CD4-positive, alpha-beta T cell treated with Interleukin-21 for 1 hour (primary cell): ENCODE results near the gene KRTAP12-4.
"Not testable (repeated sequence)": the region's sequence is repeated elsewhere in the genome, so short reads cannot be mapped to it uniquely, and the experiment has no call there.

Source experiments
- DNase-seq: peaks from one replicate; pipeline ENCODE4 v3.0.0-alpha.2; 2020

Gene KRTAP12-4

DNA sequence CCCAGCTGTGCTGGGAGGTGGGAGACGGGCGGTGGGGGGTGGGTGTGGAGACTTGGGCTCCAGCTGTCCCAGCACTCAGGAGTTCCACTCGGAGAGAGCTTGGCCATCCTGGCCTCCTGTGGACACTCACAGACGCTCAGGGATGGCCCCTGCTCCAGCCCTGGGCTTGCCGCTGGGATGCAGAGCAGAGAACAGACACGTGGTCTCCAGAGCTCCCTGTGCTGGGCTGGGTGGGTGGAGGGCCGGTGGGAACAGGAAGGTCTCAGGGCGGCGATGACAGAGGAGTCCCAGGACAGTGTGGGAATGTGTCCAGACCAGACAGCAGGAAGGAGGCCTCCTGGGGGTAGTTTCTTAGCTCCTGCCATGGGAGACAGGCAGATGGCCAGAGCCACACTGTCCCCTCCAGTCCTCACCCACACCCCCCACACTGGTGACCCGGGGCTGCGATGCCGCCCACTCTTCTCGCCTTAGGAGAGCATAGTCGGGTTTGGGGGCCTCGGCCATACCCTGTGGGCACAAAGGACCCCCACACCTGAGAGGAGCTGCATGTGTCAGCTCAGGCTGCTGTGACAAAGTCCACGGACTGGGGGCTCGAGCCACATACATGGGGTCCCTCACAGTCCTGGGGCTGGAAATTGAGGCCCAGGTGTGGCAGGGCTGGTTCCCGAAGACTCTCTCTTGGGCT, 25.6 kb downstream of the KRTAP12-4 start:
- no peak for DNase-seq

DNA sequence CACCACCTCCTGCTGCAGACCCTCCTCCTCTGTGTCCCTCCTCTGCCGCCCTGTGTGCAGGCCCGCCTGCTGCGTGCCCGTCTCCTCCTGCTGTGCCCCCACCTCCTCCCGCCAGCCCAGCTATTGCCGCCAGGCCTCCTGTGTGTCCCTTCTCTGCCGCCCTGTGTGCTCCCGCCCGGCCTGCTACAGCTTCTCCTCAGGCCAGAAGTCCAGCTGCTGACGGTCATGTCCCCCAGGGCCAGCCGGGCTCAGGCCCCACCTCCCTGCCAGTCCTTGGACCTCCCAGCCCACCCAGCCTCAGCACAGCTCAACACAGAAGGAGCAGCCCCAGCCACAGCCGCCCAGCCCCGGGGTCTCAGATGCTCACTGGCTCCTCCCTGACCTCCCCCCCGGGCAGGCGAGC, 26.6 kb downstream of the KRTAP12-4 start:
- DNase-seq: not testable (repeated sequence)

DNA sequence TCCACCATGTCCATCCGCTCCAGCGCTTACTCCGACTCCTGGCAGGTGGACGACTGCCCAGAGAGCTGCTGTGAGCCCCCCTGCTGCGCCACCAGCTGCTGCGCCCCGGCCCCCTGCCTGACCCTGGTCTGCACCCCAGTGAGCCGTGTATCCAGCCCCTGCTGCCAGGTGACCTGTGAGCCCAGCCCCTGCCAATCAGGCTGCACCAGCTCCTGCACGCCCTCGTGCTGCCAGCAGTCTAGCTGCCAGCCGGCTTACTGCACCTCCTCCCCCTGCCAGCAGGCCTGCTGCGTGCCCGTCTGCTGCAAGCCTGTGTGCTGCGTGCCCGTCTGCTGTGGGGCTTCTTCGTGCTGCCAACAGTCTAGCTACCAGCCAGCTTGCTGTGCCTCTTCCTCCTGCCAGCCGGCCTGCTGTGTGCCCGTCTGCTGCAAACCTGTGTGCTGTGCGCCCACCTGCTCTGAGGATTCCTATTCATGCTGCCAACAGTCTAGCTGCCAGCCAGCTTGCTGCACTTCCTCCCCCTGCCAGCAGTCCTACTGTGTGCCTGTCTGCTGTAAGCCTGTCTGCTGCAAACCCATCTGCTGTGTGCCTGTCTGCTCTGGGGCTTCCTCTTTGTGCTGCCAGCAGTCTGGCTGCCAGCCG, 27.2 kb downstream of the KRTAP12-4 start:
- not testable (repeated sequence) for DNase-seq

DNA sequence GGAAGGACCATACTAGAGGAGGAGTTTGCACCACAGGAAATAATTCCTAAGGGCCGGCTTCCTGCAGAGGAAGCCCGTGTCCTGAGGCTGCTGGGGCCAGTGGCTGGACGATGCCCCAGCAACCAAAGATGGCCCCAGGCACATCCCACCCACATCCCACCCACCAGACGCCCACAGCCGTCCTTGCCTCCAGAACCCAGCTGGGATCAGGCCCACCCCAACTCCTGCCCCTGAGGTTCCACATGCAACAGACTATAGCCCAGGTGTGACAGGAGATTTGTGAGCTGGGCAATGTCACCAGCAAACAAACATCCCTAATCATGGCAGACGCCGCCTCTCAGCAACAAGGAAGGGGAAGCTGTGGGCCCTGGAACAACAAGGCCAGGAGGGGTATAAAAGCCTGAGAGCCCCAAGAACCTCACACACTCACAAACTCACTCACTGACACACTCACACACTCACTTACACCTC, 27.8 kb downstream of the KRTAP12-4 start, which contains the start of gene KRTAP10-9:
Gene KRTAP10-9, plus strand, starts transcription at position 421 of the 471 bp plus-strand sequence. CDS start 79 bp downstream, outside the sequence.
- no peak for DNase-seq

DNA sequence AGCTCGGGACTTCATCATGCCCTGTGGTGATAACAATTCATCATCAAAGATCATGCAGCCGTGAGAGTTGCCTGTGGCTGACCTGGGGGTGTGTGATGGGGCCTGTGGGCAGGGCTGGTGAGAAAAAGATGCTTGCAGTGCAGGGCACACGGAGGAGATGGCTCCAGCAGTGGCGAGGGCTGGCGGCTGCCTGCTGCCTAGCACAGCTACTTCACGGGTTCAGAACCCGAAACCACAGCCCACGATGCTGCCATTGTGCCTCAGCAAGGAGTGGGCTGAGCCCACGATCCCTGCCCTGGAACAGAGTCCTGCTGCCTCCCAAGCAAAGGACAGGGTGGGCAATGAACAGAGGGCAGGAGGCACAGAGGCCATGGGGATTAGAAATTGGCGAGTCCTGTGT, 28.2 kb downstream of the KRTAP12-4 start:
- peak; percentile 42 for DNase-seq

DNA sequence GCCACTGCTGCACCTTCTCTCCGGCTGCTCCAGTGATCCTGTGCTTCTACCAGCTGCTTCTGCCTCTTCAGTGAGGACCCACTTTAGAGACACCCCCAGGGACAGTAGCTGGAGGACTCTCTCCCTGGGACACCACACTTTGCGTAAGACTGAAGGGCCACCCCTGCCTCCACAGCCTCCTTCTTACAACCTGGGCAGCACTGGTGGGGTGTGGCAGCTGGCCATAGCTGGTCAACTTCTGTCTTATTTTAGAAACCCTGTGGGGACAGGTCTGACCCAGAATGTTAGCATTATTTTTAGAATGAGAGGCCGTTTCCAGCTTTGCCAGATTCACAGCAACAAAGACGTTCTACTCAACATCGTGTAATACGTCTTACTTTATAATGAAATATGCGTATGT, 28.7 kb downstream of the KRTAP12-4 start:
- no peak for DNase-seq

DNA sequence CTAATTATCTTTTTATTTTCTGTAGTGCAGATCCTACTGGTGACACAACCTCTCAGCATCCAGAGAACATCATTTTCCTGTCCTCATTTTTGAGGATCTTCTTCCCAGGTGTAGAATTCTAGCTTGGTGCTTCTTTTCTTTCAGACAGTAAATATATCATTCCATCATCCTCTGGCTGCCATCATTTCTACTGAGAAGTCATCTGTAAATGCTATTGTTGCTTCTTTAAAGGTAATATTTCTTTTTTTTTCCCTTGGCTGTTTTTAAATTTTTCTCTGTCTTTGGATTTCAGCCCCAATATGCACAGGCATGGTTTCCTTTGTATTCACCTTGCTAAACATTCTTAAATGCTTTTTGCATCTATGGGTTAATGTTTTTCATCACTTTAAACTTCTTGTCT, 30.9 kb downstream of the KRTAP12-4 start:
- no peak for DNase-seq

DNA sequence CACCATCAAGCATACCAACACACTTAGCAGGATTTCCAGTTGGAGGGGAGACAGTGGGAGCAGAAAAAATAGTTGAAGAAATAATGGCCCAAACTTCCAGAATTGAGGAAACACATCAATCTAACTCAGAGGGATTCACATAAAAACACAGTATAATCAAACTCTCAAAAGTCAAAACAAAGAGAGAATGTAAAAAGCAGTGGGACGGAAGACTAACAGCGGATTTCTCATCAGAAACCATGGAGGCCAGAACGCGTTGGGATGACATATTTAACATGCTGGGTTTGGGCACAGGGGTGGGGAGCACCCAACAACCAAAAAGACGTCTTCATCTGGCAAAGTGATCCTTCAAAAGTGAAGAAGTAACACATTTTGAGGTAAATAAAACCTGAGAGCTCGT, 34.6 kb downstream of the KRTAP12-4 start:
- no peak for DNase-seq

DNA sequence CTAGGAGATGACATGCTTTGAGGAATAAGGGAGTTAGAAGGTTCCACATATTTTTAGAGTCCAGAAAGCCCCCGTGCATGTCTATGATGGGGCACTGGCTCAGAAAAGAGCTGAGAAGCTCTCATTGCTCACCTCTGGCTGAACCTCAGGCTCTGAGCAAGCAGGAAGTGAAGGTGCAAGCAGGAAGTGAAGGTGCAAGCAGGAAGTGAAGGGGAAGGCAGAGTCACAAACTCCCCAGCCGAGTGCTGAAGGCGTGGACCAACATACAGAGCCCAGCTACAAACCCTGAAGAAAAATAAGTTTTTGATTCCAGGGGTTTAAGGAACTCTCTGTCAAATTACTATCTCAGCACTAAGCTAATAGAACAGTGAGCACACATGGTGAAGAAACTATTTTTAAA, 35.5 kb downstream of the KRTAP12-4 start:
- DNase-seq: peak; percentile 76

DNA sequence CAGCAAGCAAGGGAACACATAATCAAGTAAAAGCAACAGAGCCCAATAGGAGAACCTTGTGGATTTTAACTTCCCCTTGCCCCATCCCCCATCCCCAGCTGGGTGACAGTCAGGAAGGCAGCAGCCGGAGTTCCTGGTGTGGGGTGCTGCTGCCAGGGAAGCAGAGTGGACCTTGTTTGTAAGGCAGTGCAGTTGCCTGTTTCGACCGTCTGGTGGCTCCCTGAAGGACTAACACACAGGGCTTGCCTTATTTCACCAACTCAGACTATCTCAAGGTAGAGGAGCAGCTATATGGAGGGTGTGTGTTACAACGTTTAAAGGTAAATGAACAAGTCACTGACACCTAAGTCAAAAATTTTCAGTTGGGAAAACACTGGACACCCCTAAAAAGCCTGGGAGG, 36.0 kb downstream of the KRTAP12-4 start:
- peak; percentile 4 for DNase-seq

DNA sequence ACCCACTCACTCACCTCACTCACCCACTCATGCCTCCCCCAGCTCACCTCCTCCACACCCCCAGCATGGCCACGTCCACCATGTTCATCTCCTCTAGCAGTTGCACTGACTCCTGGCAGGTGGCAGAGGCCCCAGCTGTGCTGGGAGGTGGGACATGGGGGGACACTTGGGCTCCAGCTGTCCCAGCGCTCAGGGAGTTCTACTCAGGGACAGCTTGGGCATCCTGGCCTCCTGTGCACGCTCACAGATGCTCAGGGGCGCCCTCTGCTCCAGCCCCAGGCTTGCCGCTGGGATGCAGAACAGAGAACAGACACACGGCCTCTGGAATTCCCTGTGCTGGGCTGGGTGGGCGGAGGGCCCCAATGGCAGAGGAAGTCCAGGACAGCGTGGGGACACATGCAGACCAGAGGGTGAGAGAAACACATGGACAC, 37.4 kb downstream of the KRTAP12-4 start:
- DNase-seq: no peak

DNA sequence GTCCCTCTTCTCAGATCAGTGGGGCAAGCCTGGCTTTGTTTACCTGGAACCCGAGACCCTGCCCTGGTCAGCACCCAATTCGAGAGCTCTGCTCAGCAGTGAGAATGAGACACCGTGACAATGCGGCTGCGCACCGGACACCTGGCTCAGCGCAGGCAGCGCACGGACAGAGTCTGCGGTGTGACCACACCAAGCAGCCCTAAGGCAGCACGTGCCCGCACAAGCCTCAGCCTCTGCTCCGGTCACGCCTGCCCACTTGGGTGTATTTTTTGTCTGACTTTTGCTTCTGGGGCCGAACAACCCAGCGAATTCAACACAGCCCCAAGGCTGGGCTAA, 37.9 kb downstream of the KRTAP12-4 start:
- DNase-seq: no peak

DNA sequence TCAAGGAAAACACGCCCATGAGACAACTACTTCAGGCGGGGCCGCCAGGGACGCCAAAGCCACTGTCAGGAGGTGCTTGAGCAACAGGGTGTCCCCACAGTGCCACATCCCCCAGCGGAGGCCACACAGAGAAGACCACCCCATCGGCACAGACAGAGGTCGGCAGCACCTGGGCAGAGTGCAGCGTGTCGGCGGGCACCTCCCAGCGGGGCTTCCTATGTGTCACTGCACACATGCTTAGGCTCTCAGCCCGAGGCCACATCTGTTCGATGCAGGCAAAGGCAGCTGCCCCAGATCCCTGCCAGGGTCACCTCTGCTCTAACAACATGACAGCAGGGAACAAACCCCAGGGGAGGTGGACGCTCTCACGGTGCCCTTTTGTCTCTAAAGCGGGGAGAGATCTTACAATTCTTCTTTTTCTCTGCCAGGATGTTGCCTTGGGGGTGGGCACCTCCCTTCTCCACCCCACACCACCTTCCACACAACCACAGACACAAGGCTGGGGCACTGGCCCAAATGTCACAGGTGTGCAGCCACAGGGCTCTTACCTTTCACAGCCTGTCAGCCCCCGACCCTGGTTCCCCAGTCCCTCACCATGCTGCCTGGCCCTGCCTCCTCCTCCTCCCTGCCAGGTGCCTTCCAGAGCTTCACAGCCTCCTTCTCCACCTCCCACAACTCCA, 38.4 kb downstream of the KRTAP12-4 start:
- DNase-seq: no peak

DNA sequence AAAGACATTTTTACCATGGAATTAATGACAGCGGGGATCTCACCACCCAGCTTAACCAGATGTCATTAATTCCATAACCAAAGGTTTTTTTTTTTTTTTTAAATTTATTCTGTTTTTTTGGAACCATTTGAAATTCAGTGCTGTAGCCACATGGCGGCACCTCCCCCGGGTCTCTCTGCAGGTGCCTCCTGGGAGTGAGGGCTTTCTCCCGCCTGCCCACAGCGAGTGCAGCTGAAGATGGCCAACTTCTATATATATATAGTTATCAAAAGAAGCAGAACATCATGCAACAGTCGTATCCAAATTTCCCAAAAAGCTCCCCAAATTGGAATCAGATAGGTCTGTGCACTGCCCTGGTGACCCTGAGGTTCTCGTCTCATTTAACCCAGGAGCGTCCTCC, 39.0 kb downstream of the KRTAP12-4 start:
- DNase-seq: no peak

DNA sequence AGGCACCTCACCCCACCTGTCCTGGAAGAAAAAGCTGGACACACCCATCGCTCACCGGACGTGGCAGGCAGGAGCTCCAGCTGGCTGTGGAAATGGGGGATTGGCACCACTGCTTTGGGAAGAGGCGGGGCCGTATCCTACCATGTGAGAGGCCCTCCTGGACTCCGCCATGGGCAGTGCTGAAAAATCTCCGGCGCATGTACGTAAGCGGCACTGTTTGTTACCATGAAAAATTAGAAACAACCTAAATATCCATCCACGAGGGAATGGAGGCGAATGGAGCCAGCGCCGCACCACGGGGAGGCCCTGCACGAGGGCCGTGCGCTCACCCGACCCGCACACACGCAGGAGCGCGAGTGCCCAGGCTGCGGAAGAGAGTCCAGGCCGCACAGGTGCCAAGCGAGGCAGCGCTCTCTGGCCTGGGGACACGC, 39.5 kb downstream of the KRTAP12-4 start:
- DNase-seq: no peak

DNA sequence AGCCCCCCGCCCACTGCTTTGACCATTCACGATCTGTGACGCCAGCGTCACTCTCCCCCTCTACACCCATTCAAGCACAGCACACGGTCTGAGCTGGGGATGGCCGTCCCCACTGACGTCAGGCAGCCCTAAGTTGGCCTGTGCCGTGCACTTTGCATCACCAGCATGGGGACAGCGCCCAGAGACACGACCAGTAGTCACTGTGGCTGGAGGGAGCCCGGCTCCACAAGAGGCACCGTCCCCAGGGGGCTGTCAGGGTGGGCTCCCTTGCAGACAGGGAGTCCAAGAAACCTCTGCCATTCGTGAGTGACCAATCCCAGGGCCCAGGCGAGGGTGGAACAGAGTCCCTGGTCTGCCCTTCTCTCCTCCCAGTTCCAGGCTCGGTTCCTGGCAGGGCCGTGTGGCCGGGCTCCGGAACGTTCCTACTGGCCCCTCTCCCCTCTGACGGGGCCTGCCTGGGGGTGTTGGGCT, 40.3 kb downstream of the KRTAP12-4 start:
- DNase-seq: no peak

DNA sequence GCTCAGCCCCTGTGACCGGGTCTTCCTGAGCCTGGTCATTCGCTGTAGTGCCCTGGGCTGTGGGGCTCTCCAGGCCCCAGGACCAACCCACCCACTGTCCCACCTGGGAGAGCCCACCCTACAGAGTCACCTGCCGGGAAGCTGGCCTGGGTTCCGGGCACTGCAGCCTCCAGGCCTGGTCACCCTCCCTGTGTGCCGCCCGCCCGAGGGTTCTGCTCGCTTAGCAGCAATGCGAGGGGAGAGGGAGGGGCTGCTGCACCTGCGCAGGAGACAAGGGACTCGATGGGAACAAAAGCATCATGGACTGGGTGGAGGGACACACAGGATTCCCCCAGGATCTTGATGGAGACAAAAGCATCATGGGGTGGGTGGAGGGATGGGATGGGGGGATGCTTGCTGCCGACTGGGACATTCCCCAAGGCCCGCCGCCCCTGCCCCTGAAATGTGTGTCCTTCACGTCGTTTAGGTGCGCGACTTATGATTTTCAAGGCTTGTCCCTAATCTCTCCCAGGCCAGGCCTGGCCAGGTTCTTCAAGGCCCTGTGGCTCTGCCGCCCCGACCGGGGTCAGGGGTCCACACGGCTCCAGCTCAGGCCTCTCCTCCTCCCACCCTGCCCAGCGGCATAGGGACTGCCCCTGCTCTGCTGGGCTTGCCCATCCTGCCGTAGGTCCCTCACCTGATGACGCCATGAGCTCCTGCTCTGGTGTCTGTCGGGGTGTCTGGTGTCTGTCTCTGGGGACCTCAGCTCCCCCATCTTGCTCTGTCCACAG, 40.9 kb downstream of the KRTAP12-4 start:
- DNase-seq: no peak

DNA sequence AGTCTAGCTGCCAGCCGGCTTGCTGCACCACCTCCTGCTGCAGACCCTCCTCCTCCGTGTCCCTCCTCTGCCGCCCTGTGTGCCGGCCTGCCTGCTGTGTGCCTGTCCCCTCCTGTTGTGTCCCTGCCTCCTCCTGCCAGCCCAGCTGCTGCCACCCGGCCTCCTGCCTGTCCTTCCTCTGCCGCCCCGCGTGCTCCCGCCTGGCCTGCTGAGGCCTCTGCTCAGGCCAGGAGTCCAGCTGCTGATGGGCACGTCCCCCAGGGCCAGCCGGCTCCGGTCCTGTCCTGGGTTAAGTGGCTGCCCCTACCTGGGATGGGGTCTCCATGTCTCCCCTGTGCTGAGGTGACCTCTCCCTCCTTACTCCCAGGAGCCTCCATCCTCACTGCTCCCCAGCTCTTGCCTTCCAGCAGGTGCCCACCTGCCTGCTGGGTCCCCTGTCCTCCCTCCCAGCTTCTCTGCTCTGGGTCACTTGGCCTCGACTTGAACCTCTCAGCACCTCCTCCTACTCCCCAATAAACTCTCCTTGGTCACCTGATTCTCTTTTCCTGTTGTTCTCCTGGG, 41.7 kb downstream of the KRTAP12-4 start:
- no peak for DNase-seq

DNA sequence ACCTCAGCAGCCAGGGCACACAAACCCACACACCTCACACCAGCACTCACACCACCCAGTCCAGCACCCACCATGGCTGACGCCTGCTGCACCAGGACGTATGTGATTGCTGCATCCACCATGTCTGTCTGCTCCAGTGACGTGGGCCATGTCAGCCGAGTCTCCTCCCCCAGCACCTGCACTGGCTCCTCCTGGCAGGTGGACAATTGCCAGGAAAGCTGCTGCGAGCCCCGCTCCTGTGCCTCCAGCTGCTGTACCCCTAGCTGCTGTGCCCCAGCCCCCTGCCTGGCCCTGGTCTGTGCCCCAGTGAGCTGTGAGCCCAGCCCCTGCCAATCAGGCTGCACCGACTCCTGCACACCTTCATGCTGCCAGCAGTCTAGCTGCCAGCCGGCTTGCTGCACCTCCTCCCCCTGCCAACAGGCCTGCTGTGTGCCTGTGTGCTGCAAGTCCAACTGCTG, 42.4 kb downstream of the KRTAP12-4 start, which contains the start of gene KRTAP10-8:
Gene KRTAP10-8, plus strand, starts transcription at position 51 of the 458 bp plus-strand sequence. Its CDS starts 22 bp downstream, at position 73.
- no peak for DNase-seq

DNA sequence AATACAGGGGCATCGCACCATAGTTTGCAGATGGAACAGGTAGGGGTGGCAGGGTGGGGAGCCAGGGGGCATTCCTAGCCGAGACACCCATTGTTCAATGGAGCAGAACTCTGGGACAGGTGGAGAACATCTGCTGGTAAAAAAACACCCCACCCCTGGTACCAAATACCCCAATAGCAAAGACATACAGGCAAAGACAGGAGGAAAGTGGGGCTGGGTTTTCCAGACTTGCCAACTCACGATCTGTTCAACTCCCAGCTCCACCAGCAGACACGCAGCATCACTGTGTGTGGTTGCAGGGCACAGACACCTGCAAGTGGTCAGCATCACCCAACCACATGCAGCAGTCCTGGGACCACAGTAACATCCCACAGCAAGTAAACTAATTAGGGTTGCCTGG, 42.9 kb downstream of the KRTAP12-4 start:
- no peak for DNase-seq

DNA sequence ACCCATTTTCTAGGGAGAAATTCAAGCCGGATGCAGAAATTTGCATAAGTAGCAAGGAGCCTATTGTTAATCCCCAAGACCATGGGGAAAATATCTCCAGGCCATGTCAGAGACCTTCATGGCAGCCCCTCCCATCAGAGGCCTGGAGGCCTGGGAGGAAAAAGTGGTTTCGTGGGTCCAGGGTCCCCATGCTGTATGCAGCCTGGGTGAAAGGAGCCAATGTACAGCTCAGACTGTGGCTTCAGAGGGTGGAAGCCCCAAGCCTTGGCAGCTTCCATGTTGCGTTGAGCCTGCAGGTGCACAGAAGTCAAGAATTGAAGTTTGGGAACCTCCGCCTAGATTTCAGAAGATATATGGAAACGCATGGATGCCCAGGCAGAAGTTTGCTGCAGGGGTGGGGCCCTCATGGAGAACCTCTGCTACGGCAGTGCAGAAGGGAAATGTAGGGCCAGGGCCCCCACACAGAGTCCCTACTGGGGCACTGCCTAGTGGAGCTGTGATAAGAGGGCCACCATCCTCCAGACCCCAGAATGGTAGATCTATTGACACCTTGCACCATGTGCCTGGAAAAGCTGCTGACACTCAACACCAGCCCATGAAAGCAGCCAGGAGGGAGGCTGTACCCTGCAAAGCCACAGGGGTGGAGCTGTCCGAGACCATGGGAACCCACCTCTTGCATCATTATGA, 44.2 kb downstream of the KRTAP12-4 start:
- not testable (repeated sequence) for DNase-seq

DNA sequence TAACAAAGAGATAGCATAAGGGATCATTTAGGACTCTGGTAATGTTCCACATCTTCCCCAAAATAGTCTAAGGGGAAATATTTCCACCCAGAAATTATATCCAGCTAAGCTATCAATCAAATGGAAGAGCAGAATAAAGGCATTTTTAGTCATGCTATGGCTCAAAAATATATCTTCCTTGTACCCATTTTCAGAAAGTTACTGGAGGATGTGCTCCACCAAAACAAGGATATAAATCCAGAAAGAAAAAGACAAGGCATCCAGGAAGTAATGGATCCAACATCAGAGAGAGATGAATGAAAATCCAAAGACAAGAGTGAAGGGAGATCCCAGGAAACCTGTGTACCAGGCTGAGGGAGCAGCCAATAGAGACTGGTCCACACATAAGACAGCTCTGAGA, 45.3 kb downstream of the KRTAP12-4 start:
- DNase-seq: no peak
